ENCODE measurements around the gene GABARAPL1. TPM values are rescaled to one million over a fixed set of nuclear protein-coding genes. Genes with fewer than 3 reads are reported as not detected.

Gene GABARAPL1
- total RNA-seq, 2 donors from 2014 or later = 6.9 to 25.1 TPM

DNA sequence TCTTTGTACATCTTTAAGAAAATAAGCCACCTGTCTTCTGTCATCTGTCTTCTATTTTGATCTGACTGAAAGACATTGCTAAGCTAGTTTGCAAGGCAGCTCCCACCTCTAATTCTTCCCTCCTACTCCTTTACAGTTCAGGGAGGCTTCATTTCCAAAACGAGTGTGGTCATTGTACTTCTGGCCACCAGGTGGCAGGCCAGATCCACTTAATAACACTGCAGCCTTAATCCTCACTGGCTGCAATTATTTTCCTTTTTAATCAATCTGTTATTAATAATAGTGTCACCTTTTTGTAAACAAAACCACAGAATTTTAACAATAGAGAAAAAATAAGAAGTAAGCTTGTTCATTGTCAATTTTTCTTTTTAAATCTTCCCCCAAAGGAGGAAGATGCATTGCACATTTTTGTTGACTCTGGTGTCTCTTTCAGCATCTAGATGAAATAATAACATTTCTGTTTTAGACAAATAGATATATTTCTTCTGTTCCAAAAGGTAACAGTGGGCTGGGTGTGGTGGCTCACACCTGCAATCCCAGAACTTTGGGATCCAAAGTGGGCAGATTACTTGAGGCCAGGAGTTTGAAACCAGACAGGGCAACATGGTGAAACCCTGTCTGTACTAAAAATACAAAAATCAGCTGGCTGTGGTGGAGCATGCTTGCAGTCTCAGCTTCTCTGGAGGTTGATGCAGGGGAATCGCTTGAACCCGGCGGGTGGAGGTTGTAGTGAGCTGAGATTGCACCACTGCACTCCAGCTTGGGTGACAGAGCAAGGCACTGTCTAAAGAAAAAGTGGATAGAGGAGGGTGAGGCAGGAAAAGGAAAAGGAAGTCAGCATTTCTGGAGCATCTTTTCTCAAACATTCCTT, 23.3 kb downstream of the GABARAPL1 start:
- H3K9me3 Mint-ChIP-seq = no peaks in the 10 kb centered on the region
- H3K27me3 Mint-ChIP-seq = peaks cover 9% of the 10 kb centered on the region
- H3K4me3 Mint-ChIP-seq = no peak overlapping the region
- no peak for ATAC-seq (replicated peaks)
- H3K4me1 Mint-ChIP-seq = no peaks in the 10 kb centered on the region
- H3K27ac Mint-ChIP-seq = no peak overlapping the region
- no peaks in the 10 kb centered on the region for H3K36me3 Mint-ChIP-seq (ENCODE audit: low read depth)

DNA sequence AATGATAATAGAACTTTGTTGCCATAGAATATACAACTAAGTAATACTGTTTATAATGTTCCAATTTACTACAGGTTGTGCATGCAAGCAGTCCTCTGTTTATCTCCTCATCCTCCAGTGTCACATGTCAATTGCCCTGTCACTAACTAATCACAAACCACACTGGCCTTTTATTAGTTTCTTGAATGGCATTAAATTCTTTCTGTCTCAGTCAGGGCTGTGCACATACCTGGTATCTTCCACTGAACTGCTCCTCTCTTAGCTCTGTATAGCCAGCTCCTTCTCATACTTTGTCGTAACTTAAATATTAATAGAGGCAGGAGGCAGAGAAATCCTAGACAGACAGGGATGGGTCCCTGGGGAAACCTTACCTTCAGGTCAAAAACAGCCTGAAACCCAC, 24.0 kb downstream of the GABARAPL1 start:
- H3K36me3 Mint-ChIP-seq (ENCODE audit: low read depth) = no peaks in the 10 kb centered on the region
- H3K27ac Mint-ChIP-seq = no peak overlapping the region
- H3K9me3 Mint-ChIP-seq = no peaks in the 10 kb centered on the region
- no peak for ATAC-seq (replicated peaks)
- H3K4me3 Mint-ChIP-seq = no peak overlapping the region
- peaks cover 9% of the 10 kb centered on the region for H3K27me3 Mint-ChIP-seq
- H3K4me1 Mint-ChIP-seq = no peaks in the 10 kb centered on the region

- Mint-ChIP-seq H3K4me3 (no peak overlapping the region), H3K9me3 (no peaks in the 10 kb centered on the region), H3K27me3 (peaks cover 13% of the 10 kb centered on the region), H3K4me1 (peaks cover under 1% of the 10 kb centered on the region), H3K36me3 (ENCODE audit: low read depth) (no peaks in the 10 kb centered on the region), H3K27ac (no peak overlapping the region)
- no peak for ATAC-seq (replicated peaks)
These were observed 25.8 kb downstream of the GABARAPL1 start for GRCh38 chr12:10238526-10238925.

GRCh38 chr12:10241290-10241689, 28.6 kb downstream of the GABARAPL1 start:
- H3K27ac Mint-ChIP-seq = no peak overlapping the region
- H3K4me1 Mint-ChIP-seq = peaks cover 7% of the 10 kb centered on the region
- no peaks in the 10 kb centered on the region for H3K36me3 Mint-ChIP-seq (ENCODE audit: low read depth)

GRCh38 chr12:10241727-10242126, 29.1 kb downstream of the GABARAPL1 start:
- Mint-ChIP-seq H3K4me1 (peaks cover 7% of the 10 kb centered on the region), H3K36me3 (ENCODE audit: low read depth) (no peaks in the 10 kb centered on the region), H3K4me3 (no peak overlapping the region), H3K27me3 (peaks cover 13% of the 10 kb centered on the region), H3K27ac (no peak overlapping the region), H3K9me3 (no peaks in the 10 kb centered on the region)
- ATAC-seq (replicated peaks) = no peak

More at GRCh38 chr12:10241290-10241689, 28.6 kb downstream of the GABARAPL1 start:
- H3K27me3 Mint-ChIP-seq = peaks cover 13% of the 10 kb centered on the region
- no peak overlapping the region for H3K4me3 Mint-ChIP-seq
- no peaks in the 10 kb centered on the region for H3K9me3 Mint-ChIP-seq
- ATAC-seq (replicated peaks) = no peak

DNA sequence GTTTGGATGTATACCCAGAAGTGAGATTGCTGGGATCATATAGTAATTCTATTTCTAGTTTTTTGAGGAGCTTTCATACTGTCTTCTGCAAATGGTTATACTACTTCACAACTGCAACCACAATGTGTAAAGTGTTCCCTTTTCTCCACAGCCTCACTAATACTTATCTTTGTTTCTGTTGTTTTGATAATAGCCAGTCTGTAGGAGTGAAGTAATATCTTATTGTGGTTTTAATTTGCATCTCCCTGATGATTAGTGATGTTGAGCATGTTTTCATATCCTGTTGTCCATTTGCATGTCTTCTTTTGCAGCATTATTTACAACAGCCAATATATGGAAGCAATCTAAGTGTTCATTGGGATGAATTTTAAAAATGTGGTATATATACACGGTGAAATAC, 29.9 kb downstream of the GABARAPL1 start:
- H3K27ac Mint-ChIP-seq = no peak overlapping the region
- H3K9me3 Mint-ChIP-seq = no peaks in the 10 kb centered on the region
- peaks cover 7% of the 10 kb centered on the region for H3K4me1 Mint-ChIP-seq
- H3K4me3 Mint-ChIP-seq = no peak overlapping the region
- peaks cover 13% of the 10 kb centered on the region for H3K27me3 Mint-ChIP-seq
- H3K36me3 Mint-ChIP-seq (ENCODE audit: low read depth) = no peaks in the 10 kb centered on the region
- no peak for ATAC-seq (replicated peaks)

DNA sequence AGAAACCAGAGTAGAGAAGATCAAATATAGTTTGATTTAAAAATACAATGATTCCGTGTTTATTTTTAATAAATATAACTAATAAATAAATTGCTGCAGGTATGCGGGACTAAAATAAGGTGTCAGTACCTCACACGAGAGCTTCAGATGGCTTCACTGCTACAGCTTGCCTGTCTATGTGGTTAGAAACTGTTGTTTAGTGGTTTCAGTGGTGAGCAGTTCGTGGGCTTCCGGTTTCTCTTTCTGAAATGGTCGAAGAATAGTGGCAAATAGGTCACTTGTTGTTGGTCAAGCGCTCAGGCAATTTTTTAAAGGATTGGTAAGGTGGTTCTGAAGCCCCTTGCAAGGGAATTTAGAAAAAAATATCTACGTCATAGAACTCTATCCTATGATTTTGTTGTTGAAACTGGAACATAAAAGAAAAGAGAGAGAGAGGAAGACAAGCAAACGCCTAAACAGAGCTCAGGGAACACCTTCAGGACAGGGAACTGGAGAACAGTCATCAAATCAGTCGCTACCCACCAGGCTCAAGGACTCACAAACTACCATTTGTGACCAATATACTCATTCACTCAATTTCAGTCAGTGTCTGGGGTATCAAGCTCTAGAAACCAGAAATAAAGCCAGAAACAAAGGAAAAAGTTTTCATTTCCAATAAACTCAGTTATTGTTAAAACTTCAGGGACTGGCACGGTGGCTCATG, 31.3 kb downstream of the GABARAPL1 start:
- H3K27me3 Mint-ChIP-seq = peaks cover 18% of the 10 kb centered on the region
- no peaks in the 10 kb centered on the region for H3K9me3 Mint-ChIP-seq
- peak; percentile 34 for ATAC-seq (replicated peaks)

GRCh38 chr12:10247436-10248058, 34.9 kb downstream of the GABARAPL1 start:
- Mint-ChIP-seq H3K4me1 (peaks cover 7% of the 10 kb centered on the region), H3K27ac (no peak overlapping the region), H3K4me3 (no peak overlapping the region), H3K36me3 (ENCODE audit: low read depth) (no peaks in the 10 kb centered on the region), H3K27me3 (peaks cover 13% of the 10 kb centered on the region), H3K9me3 (no peaks in the 10 kb centered on the region)
- ATAC-seq (replicated peaks) = no peak

More for the DNA sequence above, 31.3 kb downstream of the GABARAPL1 start:
- no peak overlapping the region for H3K27ac Mint-ChIP-seq
- peaks cover 7% of the 10 kb centered on the region for H3K4me1 Mint-ChIP-seq
- H3K4me3 Mint-ChIP-seq = peak overlapping the region; percentile 32
- H3K36me3 Mint-ChIP-seq (ENCODE audit: low read depth) = no peaks in the 10 kb centered on the region

GRCh38 chr12:10249690-10250455, 37.2 kb downstream of the GABARAPL1 start:
- Mint-ChIP-seq H3K9me3 (no peaks in the 10 kb centered on the region), H3K4me3 (no peak overlapping the region), H3K27me3 (peaks cover 9% of the 10 kb centered on the region), H3K27ac (no peak overlapping the region), H3K36me3 (ENCODE audit: low read depth) (no peaks in the 10 kb centered on the region), H3K4me1 (no peaks in the 10 kb centered on the region)
- no peak for ATAC-seq (replicated peaks)

GRCh38 chr12:10251669-10252068, 39.0 kb downstream of the GABARAPL1 start:
- no peaks in the 10 kb centered on the region for H3K36me3 Mint-ChIP-seq (ENCODE audit: low read depth)
- no peaks in the 10 kb centered on the region for H3K4me1 Mint-ChIP-seq
- no peaks in the 10 kb centered on the region for H3K9me3 Mint-ChIP-seq
- peaks cover 9% of the 10 kb centered on the region for H3K27me3 Mint-ChIP-seq
- no peak overlapping the region for H3K27ac Mint-ChIP-seq
- ATAC-seq (replicated peaks) = no peak
- H3K4me3 Mint-ChIP-seq = no peak overlapping the region

GRCh38 chr12:10252201-10252600, 39.5 kb downstream of the GABARAPL1 start:
- no peak for ATAC-seq (replicated peaks)
- Mint-ChIP-seq H3K4me3 (no peak overlapping the region), H3K4me1 (no peaks in the 10 kb centered on the region), H3K27ac (no peak overlapping the region), H3K36me3 (ENCODE audit: low read depth) (no peaks in the 10 kb centered on the region), H3K9me3 (no peaks in the 10 kb centered on the region), H3K27me3 (peaks cover 9% of the 10 kb centered on the region)

- Mint-ChIP-seq H3K9me3 (no peaks in the 10 kb centered on the region), H3K4me1 (no peaks in the 10 kb centered on the region), H3K27ac (no peak overlapping the region), H3K4me3 (no peak overlapping the region), H3K27me3 (peaks cover 11% of the 10 kb centered on the region), H3K36me3 (ENCODE audit: low read depth) (no peaks in the 10 kb centered on the region)
- no peak for ATAC-seq (replicated peaks)
These were observed 43.4 kb downstream of the GABARAPL1 start for GRCh38 chr12:10256064-10256463.

DNA sequence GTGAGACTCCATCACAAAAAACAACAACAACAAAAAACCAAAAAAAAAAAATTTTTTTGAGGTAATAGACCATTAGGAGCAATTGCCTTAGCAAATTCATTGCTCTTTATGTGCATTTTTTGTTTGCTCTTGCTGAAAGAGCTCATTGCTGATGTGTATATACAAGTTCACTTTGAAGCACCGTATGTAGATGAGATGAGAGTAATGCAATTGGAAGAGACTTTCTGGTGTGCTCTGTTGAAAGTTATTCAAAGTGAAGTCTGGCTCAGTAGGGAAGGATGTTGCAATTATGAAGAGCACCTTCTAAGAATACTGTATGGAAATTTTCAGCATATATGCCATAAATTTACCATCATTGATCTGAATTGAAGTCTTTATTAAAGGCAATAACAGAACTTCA, 48.2 kb downstream of the GABARAPL1 start:
- H3K9me3 Mint-ChIP-seq = no peaks in the 10 kb centered on the region
- no peak overlapping the region for H3K4me3 Mint-ChIP-seq
- H3K27me3 Mint-ChIP-seq = peaks cover 15% of the 10 kb centered on the region
- no peaks in the 10 kb centered on the region for H3K4me1 Mint-ChIP-seq
- ATAC-seq (replicated peaks) = no peak
- no peak overlapping the region for H3K27ac Mint-ChIP-seq
- H3K36me3 Mint-ChIP-seq (ENCODE audit: low read depth) = no peaks in the 10 kb centered on the region

DNA sequence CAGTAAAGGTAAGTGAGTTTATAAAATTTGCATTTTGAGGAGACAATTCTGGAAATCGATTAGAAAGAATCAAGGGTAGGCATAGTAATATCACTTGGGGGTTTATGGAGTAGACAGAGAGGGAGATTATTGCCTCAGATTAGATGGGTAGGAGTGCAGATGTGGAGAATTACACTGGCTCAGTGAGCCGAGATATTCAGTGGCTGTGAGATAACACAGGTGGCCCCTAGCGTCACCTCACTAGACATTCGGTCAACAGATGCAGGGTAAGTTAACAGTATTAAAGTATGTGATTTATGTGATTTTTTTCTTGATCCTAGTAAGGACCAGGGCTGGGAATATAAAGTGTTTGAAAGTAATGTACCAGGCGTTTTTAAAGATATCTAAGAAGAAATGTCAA, 55.4 kb downstream of the GABARAPL1 start:
- Mint-ChIP-seq H3K4me1 (no peaks in the 10 kb centered on the region), H3K27ac (no peak overlapping the region), H3K4me3 (no peak overlapping the region), H3K27me3 (peaks cover 3% of the 10 kb centered on the region), H3K9me3 (no peaks in the 10 kb centered on the region), H3K36me3 (ENCODE audit: low read depth) (no peaks in the 10 kb centered on the region)
- ATAC-seq (replicated peaks) = no peak
